ENCODE data around the gene MSMB. TPM values are rescaled to one million over a fixed set of nuclear protein-coding genes. Genes with fewer than 3 reads are reported as not detected.
"Not testable (repeated sequence)": the region's sequence is repeated elsewhere in the genome, so short reads cannot be mapped to it uniquely, and the experiment has no call there.

Gene MSMB
- total RNA-seq, 1 donor from 2014 or later: 4.8 TPM

- DNase-seq: no peak
Observed at GRCh38 chr10:46006219-46006618, 39.9 kb downstream of the MSMB start.

- DNase-seq: no peak
Observed at GRCh38 chr10:46005383-46005782, 40.7 kb downstream of the MSMB start.

- no peak for DNase-seq
Observed at GRCh38 chr10:46004963-46005362, 41.1 kb downstream of the MSMB start.

- no peak for DNase-seq
Observed at GRCh38 chr10:46002916-46003693, 43.0 kb downstream of the MSMB start.

GRCh38 chr10:46002189-46002687, 43.8 kb downstream of the MSMB start:
- DNase-seq: not testable (repeated sequence)

GRCh38 chr10:46001187-46001756, 44.8 kb downstream of the MSMB start:
- no peak for DNase-seq

GRCh38 chr10:46000538-46000937, 45.5 kb downstream of the MSMB start:
- DNase-seq: no peak

GRCh38 chr10:45999955-46000354, 46.1 kb downstream of the MSMB start:
- not testable (repeated sequence) for DNase-seq

- DNase-seq: no peak
Observed at GRCh38 chr10:45997994-45998763, 47.9 kb downstream of the MSMB start.

GRCh38 chr10:45997557-45997956, 48.5 kb downstream of the MSMB start:
- DNase-seq: no peak

GRCh38 chr10:45985590-45985989, 60.5 kb downstream of the MSMB start:
- not testable (repeated sequence) for DNase-seq

GRCh38 chr10:45984473-45984872, 61.6 kb downstream of the MSMB start:
- DNase-seq: not testable (repeated sequence)

GRCh38 chr10:45983538-45984186, 62.4 kb downstream of the MSMB start:
- not testable (repeated sequence) for DNase-seq

Small RNA genes within 50 kb of the gene (small RNA-seq; reads per million reads assigned to genes)
- gene SNORA74C-1 (ENCODE audit: low replicate concordance): not detected

Other genes with a start within 250 kb of the MSMB start
- 11.7 TPM for gene AGAP4, start 198.8 kb downstream of the MSMB start, total RNA-seq
- 36.5 TPM for gene TIMM23, start 73.8 kb downstream of the MSMB start, total RNA-seq
- 291 TPM for gene NCOA4, start 15.6 kb downstream of the MSMB start, total RNA-seq
- gene ANTXRL, start 240.7 kb upstream of the MSMB start, total RNA-seq: not detected